ENCODE results near the gene AKR1C1.
"Not testable (repeated sequence)": the region's sequence is repeated elsewhere in the genome, so short reads cannot be mapped to it uniquely, and the experiment has no call there.

AKR1C1 gene

GRCh38 chr10:4983615-4984216 is 20.5 kb downstream of the AKR1C1 start:
- DNase-seq (ENCODE audit: low spot score) = no peak

- no peak for DNase-seq (ENCODE audit: low spot score)
These were observed 21.0 kb downstream of the AKR1C1 start for GRCh38 chr10:4984223-4984622.

GRCh38 chr10:4984971-4985594 is 21.9 kb downstream of the AKR1C1 start:
- DNase-seq (ENCODE audit: low spot score) = peak; percentile 42

GRCh38 chr10:4988000-4988641 is 24.9 kb downstream of the AKR1C1 start:
- DNase-seq (ENCODE audit: low spot score) = not testable (repeated sequence)

GRCh38 chr10:4990217-4990616 is 27.0 kb downstream of the AKR1C1 start:
- DNase-seq (ENCODE audit: low spot score) = no peak

GRCh38 chr10:4991463-4991862 is 28.2 kb downstream of the AKR1C1 start:
- DNase-seq (ENCODE audit: low spot score) = not testable (repeated sequence)

GRCh38 chr10:4992564-4992963 is 29.3 kb downstream of the AKR1C1 start:
- DNase-seq (ENCODE audit: low spot score) = not testable (repeated sequence)

GRCh38 chr10:4994260-4994659 is 31.0 kb downstream of the AKR1C1 start:
- not testable (repeated sequence) for DNase-seq (ENCODE audit: low spot score)

GRCh38 chr10:4998671-4999070 is 35.5 kb downstream of the AKR1C1 start:
- no peak for DNase-seq (ENCODE audit: low spot score)

GRCh38 chr10:5002013-5002727 is 39.0 kb downstream of the AKR1C1 start:
- DNase-seq (ENCODE audit: low spot score) = no peak

- not testable (repeated sequence) for DNase-seq (ENCODE audit: low spot score)
These were observed 40.2 kb downstream of the AKR1C1 start, which contains the start of gene AKR1C2 for GRCh38 chr10:5003127-5004029. AKR1C2 (minus strand) TSS chr10:5003857; CDS start chr10:5003835, 22 bp downstream.

- not testable (repeated sequence) for DNase-seq (ENCODE audit: low spot score)
These were observed 40.8 kb downstream of the AKR1C1 start for GRCh38 chr10:5004030-5004385.

GRCh38 chr10:5004501-5004900 is 41.3 kb downstream of the AKR1C1 start:
- DNase-seq (ENCODE audit: low spot score) = not testable (repeated sequence)

GRCh38 chr10:5008857-5009548 is 45.8 kb downstream of the AKR1C1 start:
- not testable (repeated sequence) for DNase-seq (ENCODE audit: low spot score)

GRCh38 chr10:5010043-5010442 is 46.8 kb downstream of the AKR1C1 start:
- DNase-seq (ENCODE audit: low spot score) = not testable (repeated sequence)

GRCh38 chr10:5011392-5011791 is 48.2 kb downstream of the AKR1C1 start:
- not testable (repeated sequence) for DNase-seq (ENCODE audit: low spot score)

- DNase-seq (ENCODE audit: low spot score) = no peak
These were observed 49.4 kb downstream of the AKR1C1 start for GRCh38 chr10:5012595-5012994.

- DNase-seq (ENCODE audit: low spot score) = no peak
These were observed 50.2 kb downstream of the AKR1C1 start for GRCh38 chr10:5013385-5013784.

- not testable (repeated sequence) for DNase-seq (ENCODE audit: low spot score)
These were observed 51.1 kb downstream of the AKR1C1 start for GRCh38 chr10:5014200-5014910.

GRCh38 chr10:5014936-5015335 is 51.7 kb downstream of the AKR1C1 start:
- DNase-seq (ENCODE audit: low spot score) = peak; percentile 16

Data from AG20443 (cell line).